Karpas-422 (cell line): Measurements from ENCODE around the gene CSRP3. TPM values are rescaled to one million over a fixed set of nuclear protein-coding genes. Genes with fewer than 3 reads are reported as not detected.

Source experiments
- DNase-seq: peaks from one replicate; pipeline ENCODE4 v3.0.0-alpha.2; 2015
- H2AFZ ChIP-seq: fragments of 200-600 bp; sonication (generic); 2 replicates; pipeline ENCODE4 v1.6.1; 2014; ENCODE audit warnings: antibody characterized with exemption, low read length, mixed read lengths
- H3K27ac ChIP-seq: fragments of 200-600 bp; sonication (generic); 2 replicates; pipeline ENCODE4 v1.5.1; 2014; ENCODE audit warnings: mild to moderate bottlenecking, low read length, moderate library complexity
- H3K27me3 ChIP-seq: fragments of 200-600 bp; sonication (generic); 2 replicates; pipeline ENCODE4 v1.6.1; 2014; ENCODE audit warnings: low read length, mixed read lengths
- H3K36me3 ChIP-seq: fragments of 200-600 bp; sonication (generic); 2 replicates; pipeline ENCODE4 v1.6.1; 2014; ENCODE audit warnings: low read length, mixed read lengths; ENCODE audit not compliant: insufficient read depth
- H3K4me1 ChIP-seq: fragments of 200-600 bp; sonication (generic); 2 replicates; pipeline ENCODE4 v1.6.1; 2014; ENCODE audit warnings: mild to moderate bottlenecking, low read length, mixed read lengths
- H3K4me2 ChIP-seq: fragments of 200-600 bp; sonication (generic); 2 replicates; pipeline ENCODE4 v1.6.1; 2014; ENCODE audit warnings: low read length, low read depth, mild to moderate bottlenecking; ENCODE audit not compliant: poor library complexity, severe bottlenecking
- H3K4me3 ChIP-seq: fragments of 200-600 bp; sonication (generic); 2 replicates; pipeline ENCODE4 v1.5.1; 2014; ENCODE audit warnings: mild to moderate bottlenecking, antibody characterized with exemption, low read length, mixed read lengths
- H3K79me2 ChIP-seq: fragments of 200-600 bp; sonication (generic); 2 replicates; pipeline ENCODE4 v1.6.1; 2014; ENCODE audit warnings: mild to moderate bottlenecking, low read length, mixed read lengths
- H3K9ac ChIP-seq: fragments of 200-600 bp; sonication (generic); 2 replicates; pipeline ENCODE4 v1.6.0; 2014; ENCODE audit warnings: low read length
- H3K9me2 ChIP-seq: fragments of 200-600 bp; sonication (generic), shearing (Covaris generic); replicated peaks from 2 replicates; pipeline ENCODE4 v1.6.0; 2014; ENCODE audit warnings: mild to moderate bottlenecking, low read length, moderate library complexity; ENCODE audit not compliant: insufficient read depth
- H3K9me3 ChIP-seq: fragments of 300-700, 200-600 bp; sonication (generic); 2 replicates; pipeline ENCODE4 v1.6.1; 2014; ENCODE audit warnings: low read length, mixed read lengths
- H4K20me1 ChIP-seq: fragments of 200-600 bp; sonication (generic); 2 replicates; pipeline ENCODE4 v1.6.1; 2014; ENCODE audit warnings: mild to moderate bottlenecking, antibody characterized with exemption, low read length, low read depth; ENCODE audit not compliant: insufficient read depth
- total RNA-seq: library from RNA; depleted of rRNA; stranded (reverse); fragments of >200 nt; shearing (Covaris generic); gene quantifications from 2 replicates; pipeline ENCODE4 v1.2.3, GENCODE V29; 2014; ENCODE audit warnings: low replicate concordance

The CSRP3 gene
- total RNA-seq, 1 experiment from 2014 or later = not detected

DNA sequence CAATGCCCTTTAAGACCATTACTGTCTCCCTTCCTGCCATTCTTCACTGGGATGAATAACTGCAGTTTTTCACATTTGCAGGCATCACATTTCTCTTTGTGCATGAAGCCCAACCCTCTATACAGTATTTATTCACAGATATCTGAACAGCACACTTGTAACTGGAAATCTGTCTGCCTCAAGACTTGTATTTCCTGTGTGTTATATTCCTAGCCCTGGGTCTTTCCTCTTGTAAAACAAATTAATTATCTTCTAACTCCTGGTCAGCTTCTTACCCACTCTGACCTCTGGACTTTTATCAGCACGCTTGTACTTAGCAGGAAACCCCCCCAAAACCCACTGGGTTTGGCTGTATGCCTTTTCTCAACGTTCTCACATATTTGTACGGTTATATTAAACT, 2.0 kb downstream of the CSRP3 start:
- Histone ChIP-seq H4K20me1 (no peaks in the 10 kb centered on the region), H3K9ac (no peak overlapping the region), H3K79me2 (no peaks in the 10 kb centered on the region), H3K27ac (no peak overlapping the region), H3K4me1 (no peaks in the 10 kb centered on the region), H2AFZ (no peak overlapping the region), H3K27me3 (no peaks in the 10 kb centered on the region), H3K9me2 (no peaks in the 10 kb centered on the region), H3K36me3 (no peaks in the 10 kb centered on the region), H3K9me3 (no peaks in the 10 kb centered on the region), H3K4me2 (no peak overlapping the region), H3K4me3 (no peak overlapping the region)
- no peak for DNase-seq

DNA sequence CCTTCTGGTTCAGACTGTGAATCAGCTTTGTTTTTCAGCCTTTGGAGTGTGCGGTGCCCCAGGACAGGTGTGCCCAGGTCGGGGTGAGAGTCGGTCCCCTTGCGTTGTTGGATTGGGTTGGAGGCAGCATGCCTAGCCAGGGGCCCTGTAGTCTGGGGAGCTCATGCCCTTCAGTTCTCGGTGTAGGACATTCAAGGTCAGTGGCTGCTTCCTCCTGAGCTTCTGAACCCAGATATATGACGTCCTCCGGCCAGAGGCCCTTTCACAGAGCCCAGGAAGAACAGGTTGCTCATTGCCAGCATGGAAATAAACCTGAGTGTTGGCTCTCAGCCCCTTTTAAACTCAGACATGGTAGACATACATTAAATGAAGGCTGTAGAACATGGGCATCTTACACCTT, 2.7 kb downstream of the CSRP3 start:
- no peaks in the 10 kb centered on the region for H3K9me2 ChIP-seq
- no peak for DNase-seq
- no peak overlapping the region for H3K4me2 ChIP-seq
- H3K27ac ChIP-seq = no peak overlapping the region
- H3K4me1 ChIP-seq = no peaks in the 10 kb centered on the region
- H3K9ac ChIP-seq = no peak overlapping the region
- H3K4me3 ChIP-seq = no peak overlapping the region
- no peaks in the 10 kb centered on the region for H4K20me1 ChIP-seq
- H2AFZ ChIP-seq = no peak overlapping the region
- no peaks in the 10 kb centered on the region for H3K9me3 ChIP-seq
- H3K27me3 ChIP-seq = no peaks in the 10 kb centered on the region
- H3K36me3 ChIP-seq = no peaks in the 10 kb centered on the region
- H3K79me2 ChIP-seq = no peaks in the 10 kb centered on the region

DNA sequence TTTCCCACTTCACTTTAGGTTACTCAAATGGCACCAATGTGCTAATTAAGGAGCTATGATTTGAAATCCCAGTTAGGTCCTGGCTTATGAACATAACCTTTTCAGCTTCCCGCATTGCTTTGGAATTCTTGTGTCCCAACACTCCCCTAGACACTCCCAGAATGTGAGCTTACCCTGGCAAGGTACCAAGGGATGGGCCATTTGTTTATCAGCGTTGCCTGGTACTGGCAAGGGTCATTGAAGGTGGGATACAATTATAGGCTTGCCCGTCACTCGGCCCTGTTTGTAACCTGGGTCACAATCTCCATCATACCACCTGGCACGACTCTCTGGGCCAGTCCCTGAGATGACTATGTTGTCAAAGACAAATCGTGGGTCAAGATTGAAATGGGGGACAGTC, 5.4 kb downstream of the CSRP3 start:
- H3K79me2 ChIP-seq = no peaks in the 10 kb centered on the region
- DNase-seq = no peak
- H3K9me3 ChIP-seq = no peaks in the 10 kb centered on the region
- no peak overlapping the region for H3K4me2 ChIP-seq
- no peaks in the 10 kb centered on the region for H3K27me3 ChIP-seq
- no peak overlapping the region for H2AFZ ChIP-seq
- no peaks in the 10 kb centered on the region for H3K36me3 ChIP-seq
- no peaks in the 10 kb centered on the region for H3K9me2 ChIP-seq
- no peaks in the 10 kb centered on the region for H3K4me1 ChIP-seq
- H3K4me3 ChIP-seq = no peak overlapping the region
- H3K9ac ChIP-seq = no peak overlapping the region
- no peaks in the 10 kb centered on the region for H4K20me1 ChIP-seq
- no peak overlapping the region for H3K27ac ChIP-seq

DNA sequence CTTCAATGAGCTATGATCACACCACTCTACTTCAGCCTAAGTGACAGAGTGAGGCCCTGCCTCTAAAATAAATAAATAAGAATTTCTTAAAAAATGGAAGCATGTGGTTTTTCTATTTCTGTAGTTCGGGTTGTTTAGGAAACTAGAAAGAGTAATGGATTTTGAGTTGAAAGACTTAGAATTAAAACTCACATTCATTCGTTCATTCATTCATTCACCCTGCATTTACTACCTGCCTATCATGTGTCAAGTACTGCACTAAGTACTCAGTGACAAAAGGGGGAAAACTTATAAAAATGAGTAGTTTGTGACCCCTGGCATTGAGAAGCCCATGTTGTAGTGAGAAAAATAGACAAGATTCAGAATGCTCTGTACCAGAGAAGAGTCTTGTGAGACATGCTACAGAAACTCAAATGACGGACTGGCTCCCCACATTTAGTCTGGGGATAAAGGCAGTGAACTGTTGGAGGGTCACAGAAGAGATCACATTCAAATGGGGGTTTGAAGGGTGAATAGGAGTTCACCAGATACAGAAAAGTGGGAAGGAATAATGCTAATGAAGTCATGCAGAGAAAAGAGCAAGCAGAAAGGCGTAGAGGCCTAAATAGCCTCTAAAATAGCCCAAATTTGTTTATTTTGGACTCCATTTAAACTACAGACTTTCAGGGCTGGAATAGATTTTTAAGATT, 7.0 kb downstream of the CSRP3 start:
- H3K79me2 ChIP-seq = no peaks in the 10 kb centered on the region
- H3K27me3 ChIP-seq = no peaks in the 10 kb centered on the region
- no peaks in the 10 kb centered on the region for H3K4me1 ChIP-seq
- no peaks in the 10 kb centered on the region for H3K9me3 ChIP-seq
- H3K27ac ChIP-seq = no peak overlapping the region
- H4K20me1 ChIP-seq = no peaks in the 10 kb centered on the region
- no peak overlapping the region for H3K4me3 ChIP-seq
- no peak overlapping the region for H3K9ac ChIP-seq
- no peak for DNase-seq
- no peak overlapping the region for H3K4me2 ChIP-seq
- H3K9me2 ChIP-seq = no peaks in the 10 kb centered on the region
- no peak overlapping the region for H2AFZ ChIP-seq
- H3K36me3 ChIP-seq = no peaks in the 10 kb centered on the region

DNA sequence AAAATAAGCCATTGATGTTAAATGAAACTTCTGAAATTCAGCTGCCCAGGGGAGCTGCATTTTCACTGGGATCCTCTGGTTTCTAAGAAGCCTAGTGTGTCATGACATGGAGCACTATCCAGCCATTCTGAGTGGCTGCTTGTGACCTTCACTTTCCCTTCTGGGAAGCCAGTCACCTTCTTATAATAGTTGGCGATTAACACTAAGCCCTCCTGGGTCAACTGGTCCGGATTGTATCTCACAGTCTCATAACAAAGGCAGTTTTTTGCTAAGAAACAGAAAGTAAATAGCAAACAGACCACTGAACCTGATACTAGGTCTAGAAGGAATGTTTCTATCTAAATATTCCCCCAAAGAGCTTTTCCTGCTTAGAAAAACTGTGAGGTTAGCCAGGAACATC, 7.9 kb downstream of the CSRP3 start:
- Histone ChIP-seq H3K4me1 (no peaks in the 10 kb centered on the region), H4K20me1 (no peaks in the 10 kb centered on the region), H3K27ac (no peak overlapping the region), H3K4me2 (no peak overlapping the region), H3K9ac (no peak overlapping the region), H3K27me3 (no peaks in the 10 kb centered on the region), H2AFZ (no peak overlapping the region), H3K9me2 (no peaks in the 10 kb centered on the region), H3K36me3 (no peaks in the 10 kb centered on the region), H3K4me3 (no peak overlapping the region), H3K9me3 (no peaks in the 10 kb centered on the region), H3K79me2 (no peaks in the 10 kb centered on the region)
- DNase-seq = no peak

DNA sequence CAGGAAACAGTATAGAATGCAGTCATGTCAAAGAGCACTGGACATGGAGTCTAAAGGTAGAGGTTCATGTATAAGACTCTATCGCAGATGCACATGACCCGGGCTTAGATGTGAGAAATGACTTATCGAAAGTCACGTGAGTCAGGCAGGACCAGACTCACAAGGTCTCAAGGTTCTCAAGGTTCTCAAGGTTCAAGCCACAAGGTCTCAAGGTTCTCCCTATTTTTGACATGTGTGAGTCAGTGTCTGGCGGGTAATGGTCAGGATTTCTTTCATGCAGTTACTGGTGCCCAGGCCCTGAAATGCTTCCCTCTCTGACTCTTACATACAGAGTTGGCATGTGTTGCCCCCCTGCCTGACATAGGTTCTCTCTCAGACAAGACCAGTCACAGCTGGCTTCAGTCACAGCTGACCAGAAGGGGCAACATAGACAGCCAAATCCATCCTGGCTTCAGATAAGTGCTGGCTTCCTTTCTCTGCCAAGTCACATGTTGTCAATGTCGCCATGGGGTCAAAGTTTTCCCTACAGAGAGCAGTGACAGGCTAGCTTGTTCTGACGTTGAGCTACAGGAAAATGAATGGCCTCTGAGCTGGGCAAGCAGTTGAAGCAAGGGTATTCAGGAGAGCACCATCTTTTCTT, 10.1 kb downstream of the CSRP3 start:
- Histone ChIP-seq H4K20me1 (no peaks in the 10 kb centered on the region), H2AFZ (no peak overlapping the region)
- DNase-seq = no peak

DNA sequence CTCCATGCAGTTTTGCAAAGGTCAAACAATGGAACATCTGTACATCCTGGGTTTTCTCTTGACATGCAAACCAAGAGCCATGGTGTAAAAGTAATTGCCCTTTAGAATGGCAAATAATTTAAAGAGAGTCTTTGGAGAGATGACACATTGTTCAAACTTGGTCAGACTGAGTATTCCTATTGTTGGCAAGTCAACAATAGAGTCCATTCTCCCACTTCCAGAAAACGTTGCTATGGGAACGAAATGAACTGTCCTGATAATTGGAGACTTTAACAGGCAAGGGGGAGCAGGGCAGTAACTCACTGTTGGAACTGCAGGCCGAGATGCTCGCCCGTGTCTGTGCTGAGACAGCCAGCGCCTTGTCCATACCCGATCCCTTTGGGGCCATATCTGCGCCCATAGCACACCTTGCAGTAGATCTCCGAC, 13.9 kb downstream of the CSRP3 start:
- Histone ChIP-seq H3K9me2 (no peaks in the 10 kb centered on the region), H3K4me3 (no peak overlapping the region), H3K27ac (no peak overlapping the region), H2AFZ (no peak overlapping the region), H3K9ac (no peak overlapping the region), H3K27me3 (no peaks in the 10 kb centered on the region), H3K79me2 (no peaks in the 10 kb centered on the region), H3K36me3 (no peaks in the 10 kb centered on the region), H3K9me3 (no peaks in the 10 kb centered on the region), H4K20me1 (no peaks in the 10 kb centered on the region), H3K4me2 (no peak overlapping the region), H3K4me1 (no peaks in the 10 kb centered on the region)
- DNase-seq = no peak

More for the DNA sequence above, 10.1 kb downstream of the CSRP3 start:
- H3K4me3 ChIP-seq = no peak overlapping the region
- no peaks in the 10 kb centered on the region for H3K27me3 ChIP-seq
- H3K9me2 ChIP-seq = no peaks in the 10 kb centered on the region
- no peaks in the 10 kb centered on the region for H3K36me3 ChIP-seq
- no peaks in the 10 kb centered on the region for H3K79me2 ChIP-seq
- H3K27ac ChIP-seq = no peak overlapping the region
- no peak overlapping the region for H3K4me2 ChIP-seq
- no peak overlapping the region for H3K9ac ChIP-seq
- H3K9me3 ChIP-seq = no peaks in the 10 kb centered on the region
- no peaks in the 10 kb centered on the region for H3K4me1 ChIP-seq

DNA sequence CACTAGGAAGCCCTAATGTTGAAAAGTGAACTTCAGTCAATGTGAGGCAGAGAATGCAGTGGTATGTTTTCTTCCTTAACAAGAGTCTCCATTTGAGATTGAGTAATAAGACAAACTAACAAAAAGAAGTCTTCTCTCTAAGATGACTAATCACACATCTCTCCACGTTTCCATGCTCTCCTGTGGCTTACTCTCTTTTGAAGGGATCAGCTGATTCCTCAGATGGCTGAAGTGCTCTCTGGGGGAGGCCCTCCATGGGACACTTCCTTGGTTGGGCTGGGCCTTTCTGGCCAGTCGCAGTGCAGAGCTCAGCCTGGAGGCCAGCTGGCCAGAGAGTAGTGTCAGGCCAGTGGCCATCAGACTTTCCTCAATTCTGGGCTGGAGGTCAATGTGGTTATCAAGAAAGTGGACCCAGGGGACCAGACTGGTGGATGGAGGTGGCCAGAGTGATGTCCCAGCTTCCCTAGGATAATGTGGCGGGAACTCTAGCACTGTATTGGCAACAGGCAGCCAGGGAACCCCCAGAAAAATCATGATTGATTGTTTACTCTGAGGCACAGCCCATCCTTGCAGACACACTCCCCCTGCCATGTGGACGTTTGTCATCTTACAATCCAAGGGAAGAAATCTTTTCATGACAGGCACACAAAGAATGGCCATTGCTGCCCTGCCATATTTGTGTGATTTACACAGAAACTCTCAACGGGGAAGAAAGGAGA, 14.5 kb downstream of the CSRP3 start:
- no peaks in the 10 kb centered on the region for H3K79me2 ChIP-seq
- no peak overlapping the region for H3K27ac ChIP-seq
- no peaks in the 10 kb centered on the region for H3K36me3 ChIP-seq
- no peaks in the 10 kb centered on the region for H3K9me2 ChIP-seq
- no peak overlapping the region for H3K9ac ChIP-seq
- no peak overlapping the region for H2AFZ ChIP-seq
- no peak overlapping the region for H3K4me2 ChIP-seq
- no peaks in the 10 kb centered on the region for H3K9me3 ChIP-seq
- H3K4me1 ChIP-seq = no peaks in the 10 kb centered on the region
- H4K20me1 ChIP-seq = no peaks in the 10 kb centered on the region
- no peaks in the 10 kb centered on the region for H3K27me3 ChIP-seq
- H3K4me3 ChIP-seq = no peak overlapping the region
- DNase-seq = no peak
